Left kidney (tissue), 2 donors: ENCODE measurements around the gene PIP5K1C. TPM values are rescaled to one million over a fixed set of nuclear protein-coding genes. Genes with fewer than 3 reads are reported as not detected.

ENCODE experiments used
- DNase-seq: peaks from one replicate; pipeline ENCODE4 v3.0.0-alpha.2; 2013
- polyA plus RNA-seq: library from polyadenylated mRNA; unstranded; fragments of 120-200 nt; gene quantifications from one replicate; pipeline ENCODE4 v1.2.1, GENCODE V29; 2013; ENCODE audit not compliant: insufficient read length

Gene PIP5K1C
- polyA plus RNA-seq, 1 donor, result 21.1 TPM

DNA sequence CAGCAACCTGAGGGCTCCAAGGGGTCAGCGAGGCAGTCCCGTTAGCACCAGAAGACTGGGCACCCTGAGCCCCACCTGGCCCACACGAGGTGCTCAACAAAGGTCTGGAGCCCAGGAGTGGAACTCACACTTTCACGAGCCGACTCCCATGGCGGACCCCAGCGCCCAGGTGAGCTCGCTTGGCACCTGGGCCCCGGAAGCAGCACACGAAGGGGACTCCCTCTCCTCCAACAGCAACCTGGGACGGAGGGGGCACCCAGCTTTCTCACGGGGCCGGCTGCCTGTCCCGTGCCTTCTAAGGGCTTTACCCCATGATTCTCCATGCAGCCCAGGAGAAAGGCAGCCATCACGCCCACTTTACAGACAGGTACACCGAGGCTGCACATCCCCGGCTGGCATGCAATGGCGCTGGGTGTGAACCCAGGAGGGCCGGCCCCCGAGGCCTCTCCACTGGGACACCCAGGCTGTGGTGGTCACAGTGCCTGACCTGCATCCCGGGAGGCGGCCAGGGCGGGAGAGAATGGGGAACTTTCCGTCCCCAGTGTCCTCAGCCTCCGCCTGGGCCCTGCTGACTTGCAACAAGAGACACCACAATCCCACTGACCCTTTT, 5.0 kb downstream of the PIP5K1C start:
- no peak for DNase-seq

DNA sequence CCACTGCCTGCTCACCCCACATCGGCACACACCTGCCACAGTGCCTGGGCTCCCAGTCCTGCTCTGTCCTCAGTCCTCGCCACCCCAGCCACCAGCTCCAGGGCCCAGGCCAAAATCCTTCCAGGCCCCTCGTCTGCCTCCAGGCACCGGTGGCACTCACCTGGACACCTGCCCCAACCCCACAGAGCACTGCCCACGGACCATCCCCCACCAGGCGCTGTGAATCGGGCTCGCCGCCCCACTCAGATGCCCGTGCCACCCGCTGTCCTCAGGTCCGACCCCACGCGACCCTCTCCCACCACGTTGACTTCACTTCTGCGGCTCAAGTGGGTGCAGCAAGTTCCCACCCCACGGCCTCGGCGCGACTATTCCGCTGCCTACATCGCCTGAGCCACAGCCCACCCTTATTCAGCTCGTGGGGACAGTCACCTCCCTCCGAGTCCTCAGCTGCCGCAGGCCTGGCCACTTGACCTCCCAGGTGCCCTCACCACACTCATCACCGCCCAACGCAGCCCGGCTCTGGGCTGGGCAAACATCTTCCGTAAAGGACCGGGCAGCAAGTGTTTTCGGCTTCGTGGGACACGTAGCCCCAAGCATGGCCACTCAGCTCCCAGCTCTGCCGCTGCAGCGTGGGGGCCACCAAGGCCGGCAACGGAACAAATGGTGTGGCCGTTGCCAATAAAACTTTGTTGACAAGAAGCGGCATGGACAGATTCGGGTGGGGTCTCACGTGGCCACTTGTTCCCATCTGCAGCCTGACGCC, 5.7 kb downstream of the PIP5K1C start:
- no peak for DNase-seq

DNA sequence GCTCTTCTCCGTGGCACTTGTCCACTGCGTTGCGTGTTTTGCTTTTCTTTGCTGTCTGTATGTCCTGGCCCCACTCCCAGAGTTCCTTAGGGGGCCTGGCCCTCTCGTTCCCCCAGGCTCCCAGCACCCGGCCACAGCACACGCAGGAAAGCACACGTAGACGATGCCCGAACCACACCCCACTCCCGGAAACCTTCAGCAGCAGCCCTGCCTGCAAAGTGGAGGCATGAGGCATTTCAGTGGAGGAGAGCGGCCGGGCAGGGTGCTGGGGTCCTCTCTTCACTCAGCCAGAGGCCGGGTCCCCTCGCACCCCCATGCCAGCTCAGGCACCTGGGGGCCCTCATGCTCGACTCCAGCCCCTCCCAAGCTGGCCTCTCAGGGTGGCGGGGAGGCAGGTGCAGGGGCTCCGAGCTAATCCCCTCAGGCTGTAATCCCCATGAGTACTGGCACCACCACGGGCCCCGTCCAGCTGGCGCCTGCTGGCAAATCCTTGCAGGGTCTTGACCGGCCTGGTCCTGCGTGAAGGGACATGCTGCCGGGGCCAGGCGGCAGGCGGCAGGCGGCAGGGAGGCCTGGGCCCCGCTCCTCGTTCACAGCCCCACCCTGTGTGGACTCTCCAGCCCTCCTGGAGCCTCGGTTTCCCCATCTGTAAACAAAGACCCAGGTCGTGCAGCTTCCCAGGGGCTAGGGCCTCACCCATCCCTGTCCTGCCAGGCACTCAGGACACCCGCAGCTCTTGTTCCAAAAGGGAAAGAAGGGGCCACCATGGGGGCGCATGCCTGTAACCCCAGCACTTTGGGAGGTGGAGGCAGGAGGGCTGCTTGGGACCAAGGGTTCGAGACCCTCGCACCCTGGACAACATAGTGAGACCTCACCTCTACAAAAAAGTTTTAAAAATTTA, 7.0 kb downstream of the PIP5K1C start:
- no peak for DNase-seq

DNA sequence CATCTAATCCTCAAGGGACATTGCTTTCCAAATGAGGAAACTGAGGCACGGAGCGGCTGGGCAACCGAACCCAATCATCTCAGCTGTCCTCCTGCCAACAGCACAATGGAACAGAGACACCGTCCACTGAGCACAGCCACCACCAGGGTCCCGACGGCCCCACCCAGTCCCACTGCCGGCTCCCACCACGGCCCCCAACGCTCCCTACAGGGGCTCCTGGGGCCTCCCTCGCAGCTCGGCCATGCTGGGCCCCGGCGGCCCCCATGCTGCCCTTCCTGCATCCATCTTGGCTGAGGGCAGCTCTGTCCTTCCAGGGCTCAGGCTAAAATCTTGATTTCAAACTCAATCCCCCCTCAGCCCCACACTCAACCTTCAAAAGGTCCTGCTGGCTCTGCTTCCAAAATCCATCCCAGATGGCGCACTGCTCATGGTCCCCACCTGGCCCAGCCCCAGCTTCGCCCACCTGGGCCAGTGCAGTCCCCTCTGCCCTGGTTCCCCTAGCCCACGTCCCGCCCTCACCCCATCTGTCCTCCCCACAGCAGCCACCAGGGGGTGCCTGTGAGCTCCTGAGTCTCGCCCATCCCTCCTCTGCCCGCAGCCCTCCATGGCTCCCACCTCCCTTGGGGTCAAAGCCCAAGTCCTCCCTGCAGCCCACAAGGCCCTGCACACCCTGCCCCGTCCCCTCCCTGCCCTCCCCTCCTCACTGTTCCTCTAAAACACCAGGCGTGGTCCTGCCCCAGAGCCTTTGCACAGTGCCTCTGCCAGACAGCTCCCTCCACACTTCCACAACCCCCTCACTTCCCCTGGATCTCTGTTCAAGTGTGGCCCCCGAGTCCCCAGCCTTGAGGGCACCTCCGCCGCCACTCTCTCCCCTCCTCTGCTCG, 7.9 kb downstream of the PIP5K1C start:
- DNase-seq, result no peak

DNA sequence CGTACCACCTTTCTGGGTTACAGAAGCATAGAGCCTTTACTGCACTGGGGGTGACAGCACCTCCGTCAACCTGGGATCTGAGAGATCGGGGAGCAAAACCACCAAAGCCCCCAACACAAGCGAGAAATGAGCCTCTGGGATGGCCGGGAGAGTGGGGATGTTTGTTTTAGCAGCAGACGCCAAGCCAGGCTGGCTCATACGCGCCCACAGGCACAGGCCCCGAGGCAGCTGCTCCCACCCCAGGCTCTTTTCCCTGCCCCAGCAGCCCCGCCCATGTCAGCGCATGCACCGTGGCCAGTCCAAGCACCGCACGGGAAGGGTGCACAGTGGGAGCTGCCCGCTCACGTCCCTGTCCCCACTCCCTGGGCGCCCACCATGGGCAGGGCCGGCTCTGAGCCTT, 8.5 kb downstream of the PIP5K1C start:
- no peak for DNase-seq

DNA sequence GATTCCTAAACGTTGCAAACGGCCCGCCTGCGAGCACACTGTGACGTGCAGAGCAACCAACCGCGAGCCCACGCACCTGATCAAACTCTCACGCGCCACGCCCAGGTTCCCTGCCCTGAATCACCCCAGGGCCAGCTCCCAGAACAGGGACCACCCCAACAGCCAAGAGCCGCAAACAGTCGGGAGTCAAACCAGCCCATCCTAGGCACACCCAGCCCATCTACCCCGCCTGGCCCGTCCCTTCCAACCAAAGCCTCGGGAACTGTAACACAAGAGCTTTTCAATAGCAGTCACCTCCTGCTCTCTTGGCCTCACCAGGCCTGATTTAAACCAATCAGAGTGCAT, 8.9 kb downstream of the PIP5K1C start:
- DNase-seq, result no peak

DNA sequence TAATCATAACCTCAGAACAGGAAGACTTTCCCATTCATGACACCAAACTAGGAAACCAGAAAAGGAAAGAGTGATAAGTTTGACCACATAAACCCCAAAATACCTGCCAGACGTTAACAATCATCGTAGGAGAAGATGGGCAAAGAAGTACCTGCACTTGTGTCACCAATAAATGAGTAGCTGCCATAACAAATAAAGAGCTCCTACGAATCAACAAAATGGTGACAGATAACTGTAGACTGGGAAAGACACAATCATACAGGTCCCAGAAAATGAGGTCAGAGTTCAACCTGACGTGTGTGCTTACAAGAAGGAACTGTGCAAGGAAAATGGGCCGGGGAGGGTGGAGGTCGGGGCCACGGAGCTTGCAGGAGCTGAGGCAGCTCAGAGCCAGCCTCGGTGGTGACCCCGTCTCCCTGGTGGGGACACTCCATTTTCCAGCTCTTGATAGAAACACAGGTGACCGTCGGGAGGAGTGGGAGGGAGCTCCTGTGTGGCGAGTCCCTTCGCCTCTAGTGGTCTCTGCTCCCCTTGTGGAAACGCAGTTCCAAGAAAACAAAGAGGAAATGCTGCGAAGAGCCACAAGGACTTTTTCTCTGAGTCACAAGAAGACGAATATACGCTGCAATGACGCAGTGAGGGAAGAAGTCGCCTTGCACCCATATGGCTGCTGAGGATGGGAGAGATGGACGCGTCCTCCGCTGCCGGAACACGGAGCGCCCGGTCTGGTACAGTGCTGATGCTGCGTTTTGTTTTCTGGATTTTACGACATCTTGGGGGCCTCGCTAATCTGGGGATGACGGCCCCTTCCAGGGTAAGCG, 9.5 kb downstream of the PIP5K1C start:
- no peak for DNase-seq

DNA sequence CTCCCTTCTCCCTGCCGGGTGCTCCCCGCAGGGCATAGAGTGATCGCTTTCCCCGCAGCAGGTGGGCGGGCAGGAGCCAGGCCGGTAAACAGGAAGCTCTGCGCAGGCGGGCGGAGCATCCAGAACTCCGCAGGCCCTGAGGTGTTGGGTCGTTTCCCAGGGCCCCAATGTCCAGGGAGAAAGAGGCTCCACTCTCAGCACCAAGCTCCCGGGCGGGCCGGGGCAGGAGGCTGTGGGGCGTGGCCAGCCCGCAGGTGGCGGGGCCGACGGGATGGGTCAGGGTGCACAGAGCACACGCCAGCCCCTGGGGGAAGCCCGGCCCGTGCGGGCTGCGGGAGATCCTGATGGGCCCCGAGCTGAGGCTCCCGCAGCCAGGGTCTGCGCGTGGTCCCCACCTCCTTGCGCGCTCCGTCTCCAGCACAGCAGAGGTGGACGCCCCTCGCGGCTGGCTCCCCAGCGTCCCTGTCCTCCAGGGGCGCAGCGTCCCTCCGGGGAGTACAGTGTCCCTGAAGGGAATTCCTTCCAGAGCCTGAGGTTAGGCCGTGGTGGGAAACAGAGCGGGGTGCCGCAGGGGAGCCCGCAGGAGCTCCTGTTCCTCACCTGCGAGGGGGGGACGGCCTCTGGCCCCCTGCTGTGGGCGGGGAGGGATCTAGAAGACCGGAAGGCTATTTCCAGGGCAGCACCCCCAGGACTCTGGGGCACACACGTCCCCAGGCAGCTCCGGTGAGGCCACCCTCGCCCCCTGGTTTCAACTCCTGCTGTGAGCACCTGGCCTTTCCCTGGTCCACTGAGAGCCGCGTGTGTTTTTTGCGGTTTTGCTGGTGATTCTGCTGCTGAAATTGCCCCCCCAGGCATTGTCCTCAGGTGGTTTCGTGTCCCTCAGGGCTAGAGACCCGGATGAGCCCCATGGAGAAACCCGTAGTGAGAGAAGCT, 12.2 kb downstream of the PIP5K1C start:
- DNase-seq, result no peak

DNA sequence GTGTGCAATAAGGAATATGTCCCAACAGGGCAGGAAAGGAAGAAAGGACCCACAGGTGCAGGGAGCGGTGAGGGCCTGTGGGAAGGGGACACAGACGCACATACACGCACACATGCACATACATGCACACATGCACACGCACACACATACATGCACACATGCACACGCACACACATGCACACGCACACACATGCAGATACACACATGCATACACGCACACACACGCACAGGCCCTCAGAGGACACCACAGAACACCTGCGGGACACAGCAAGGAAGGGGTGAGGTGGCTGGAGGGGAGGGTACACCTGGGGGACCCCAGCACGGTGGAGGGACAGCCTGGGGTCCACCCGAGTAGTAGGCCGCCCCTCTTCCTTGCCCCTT, 12.9 kb downstream of the PIP5K1C start:
- no peak for DNase-seq

DNA sequence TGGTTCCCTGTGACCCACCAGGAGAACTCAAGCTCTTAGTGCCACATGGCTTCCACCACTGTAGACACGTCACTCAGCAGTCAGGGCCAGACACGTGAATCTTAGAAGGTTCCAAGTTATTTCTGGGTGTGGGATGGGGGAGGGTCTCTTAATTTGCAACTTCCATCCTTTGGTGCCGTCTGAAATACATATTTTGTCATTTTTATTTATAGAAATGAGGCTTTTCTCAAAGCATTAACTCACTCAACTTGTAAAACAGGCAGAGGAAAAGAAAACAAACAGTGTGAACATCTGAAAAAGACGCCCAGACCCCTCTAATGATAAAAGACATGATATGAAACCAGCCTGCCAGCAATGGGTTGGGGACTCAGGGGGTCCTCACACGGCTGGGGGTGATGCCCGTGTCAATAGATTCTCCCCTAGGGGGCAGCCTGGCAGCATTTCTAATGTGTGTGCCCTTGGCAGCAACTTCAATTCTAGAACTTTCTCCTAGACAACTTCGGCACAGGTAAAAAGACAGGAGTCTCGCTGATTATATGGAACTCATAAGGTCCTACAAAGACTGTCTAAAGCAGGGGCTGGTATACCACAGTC, 15.4 kb downstream of the PIP5K1C start:
- DNase-seq, result no peak

DNA sequence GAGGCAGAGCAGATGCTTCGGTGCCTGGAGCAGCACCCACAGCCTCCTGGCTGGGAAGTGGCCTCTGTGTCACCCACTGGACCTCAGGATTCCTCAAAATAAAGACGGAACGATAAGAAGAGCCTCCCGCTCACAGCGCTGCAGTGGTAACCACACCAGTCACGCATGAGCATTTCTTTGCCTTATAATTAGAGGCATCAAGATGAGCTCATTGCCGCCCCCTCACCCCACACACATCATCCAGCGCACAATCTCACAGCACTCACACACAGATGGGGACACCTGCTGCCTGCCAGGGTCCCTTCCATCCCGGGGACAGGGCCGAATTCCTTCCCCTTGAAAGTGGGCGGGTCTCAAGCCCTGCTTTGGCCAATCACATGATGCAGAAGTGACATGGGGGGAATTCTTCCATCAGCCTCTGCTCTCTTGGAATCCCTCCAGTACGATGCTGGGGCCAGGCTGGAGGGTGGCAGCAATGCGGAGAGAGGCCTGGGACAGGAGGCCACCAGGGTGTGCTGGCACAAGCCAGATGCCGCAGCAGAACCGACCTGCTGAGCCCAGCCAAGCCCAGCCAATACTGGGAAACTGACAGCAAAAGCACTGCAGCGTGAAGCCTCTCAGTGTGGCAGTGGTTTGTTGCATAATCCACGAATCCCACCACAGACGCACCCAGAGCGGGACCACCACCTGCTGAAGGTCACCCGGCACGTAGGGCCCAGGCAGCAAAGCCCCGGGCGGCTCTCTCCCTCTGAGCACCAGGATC, 16.0 kb downstream of the PIP5K1C start:
- no peak for DNase-seq

DNA sequence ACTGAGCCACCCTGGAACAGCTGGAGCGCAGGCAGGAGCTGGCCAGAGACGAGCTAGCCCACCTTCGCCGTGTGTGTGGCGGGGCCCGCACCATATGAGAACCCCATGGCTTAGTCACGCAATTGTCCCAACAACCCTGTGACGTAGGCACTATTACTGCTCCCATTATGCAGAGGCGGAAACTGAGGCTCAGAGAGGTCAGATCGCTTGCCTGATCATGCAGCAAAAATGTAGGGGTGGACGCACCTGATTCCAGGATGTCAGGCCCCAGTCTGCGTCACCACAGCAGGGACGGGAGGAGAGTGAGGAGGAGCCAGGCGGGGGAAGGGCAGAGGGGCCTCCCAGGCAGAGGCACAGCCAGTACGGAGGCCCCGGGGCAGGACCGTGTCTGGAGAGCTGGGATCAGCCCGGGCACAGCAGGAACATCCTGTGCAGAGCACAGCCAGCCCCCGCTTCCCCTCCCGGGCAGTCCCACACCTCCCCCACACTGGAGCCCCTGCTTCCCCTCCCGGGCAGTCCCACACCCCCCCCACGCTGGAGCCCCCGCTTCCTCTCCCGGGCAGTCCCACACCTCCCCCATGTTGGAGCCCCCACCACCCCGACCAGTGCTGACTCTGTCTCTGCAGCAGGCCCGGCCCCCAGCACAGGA, 16.7 kb downstream of the PIP5K1C start:
- no peak for DNase-seq

DNA sequence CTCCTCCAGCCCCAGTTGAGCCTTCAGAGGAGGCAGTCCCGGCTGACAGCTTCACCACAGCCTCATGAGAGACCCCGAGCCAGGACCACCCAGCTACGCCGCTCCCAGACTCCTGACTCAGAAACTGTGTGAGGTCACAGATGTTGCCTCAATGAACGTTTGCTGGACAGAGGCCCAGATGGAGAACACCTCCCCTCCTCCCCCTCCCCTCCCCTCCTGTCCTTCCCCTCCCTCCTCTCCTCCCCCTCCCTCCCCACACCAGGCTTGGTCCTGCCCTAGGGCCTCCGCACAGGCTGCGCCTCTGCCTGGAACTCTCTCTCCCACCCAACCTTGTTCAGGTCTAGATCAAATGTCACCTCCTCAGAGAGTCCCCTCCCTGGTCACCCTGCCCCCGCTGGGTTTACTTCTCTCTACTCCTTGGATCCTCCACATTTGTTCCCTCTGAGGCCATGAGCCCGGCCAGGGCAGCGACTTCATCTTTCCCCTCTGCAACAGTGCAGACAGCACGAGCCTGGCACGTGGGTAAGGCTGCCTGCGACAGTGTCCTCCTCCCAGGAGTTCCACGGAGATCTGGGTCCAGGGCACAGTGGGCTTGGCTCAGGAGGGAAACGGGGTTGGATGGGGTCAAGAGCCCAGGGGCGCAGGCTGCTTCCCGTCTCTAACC, 17.4 kb downstream of the PIP5K1C start:
- no peak for DNase-seq

DNA sequence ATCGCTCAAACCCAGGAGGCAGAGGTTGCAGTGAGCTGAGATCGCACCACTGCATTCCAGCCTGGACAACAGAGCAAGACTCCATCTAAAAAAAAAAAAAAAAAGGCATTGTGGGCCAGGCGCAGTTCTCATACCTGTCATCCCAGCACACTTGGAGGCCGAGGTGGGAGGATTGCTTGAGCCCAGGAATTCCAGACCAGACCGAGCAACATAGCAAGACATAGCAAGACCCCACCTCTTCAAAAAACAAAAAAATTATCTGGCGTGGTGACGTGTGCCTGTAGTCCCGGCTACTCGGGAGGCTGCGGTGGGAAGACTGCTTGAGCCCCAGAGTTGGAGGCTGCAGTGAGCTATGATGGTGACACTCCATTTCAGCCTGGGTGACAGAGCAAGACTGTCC, 18.0 kb downstream of the PIP5K1C start:
- DNase-seq, result no peak

DNA sequence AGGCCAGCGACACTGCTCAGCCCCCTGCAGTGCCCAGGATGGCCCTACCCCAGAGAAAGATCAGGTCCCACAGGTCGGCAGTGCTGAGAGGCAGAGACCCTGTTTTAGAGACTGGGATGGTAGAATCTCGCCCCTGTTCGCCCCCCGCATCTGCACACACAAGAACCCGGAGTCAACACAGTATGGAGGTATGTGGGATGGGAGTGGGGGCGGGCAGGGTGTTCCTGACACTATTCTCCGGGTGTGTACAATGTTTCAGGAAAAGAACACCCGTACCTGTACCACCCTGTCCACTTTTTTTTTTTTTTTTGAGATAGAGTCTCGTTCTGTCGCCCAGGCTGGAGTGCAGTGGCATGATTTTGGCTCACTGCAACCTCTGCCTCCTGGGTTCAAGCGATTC, 19.3 kb downstream of the PIP5K1C start:
- no peak for DNase-seq

DNA sequence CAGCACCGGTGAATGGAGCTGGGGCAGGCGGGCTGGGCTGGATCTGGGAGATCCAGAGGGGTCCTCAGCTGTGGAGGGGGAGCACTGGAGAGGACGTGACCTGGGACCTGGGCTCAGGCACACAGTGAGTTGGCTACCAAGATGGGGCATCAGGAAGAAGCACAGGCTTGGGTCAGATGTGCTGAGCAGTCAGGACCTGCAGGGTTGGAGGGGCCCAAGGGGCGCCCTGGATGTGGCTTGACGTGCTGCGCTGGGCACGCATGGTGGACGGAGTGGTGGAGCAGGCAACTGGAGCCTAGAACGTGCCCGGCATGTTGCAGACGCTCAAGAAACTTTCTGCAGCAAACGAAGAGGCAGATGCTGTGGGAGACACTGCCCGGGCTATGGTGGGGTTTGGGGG, 20.7 kb downstream of the PIP5K1C start:
- DNase-seq, result no peak

DNA sequence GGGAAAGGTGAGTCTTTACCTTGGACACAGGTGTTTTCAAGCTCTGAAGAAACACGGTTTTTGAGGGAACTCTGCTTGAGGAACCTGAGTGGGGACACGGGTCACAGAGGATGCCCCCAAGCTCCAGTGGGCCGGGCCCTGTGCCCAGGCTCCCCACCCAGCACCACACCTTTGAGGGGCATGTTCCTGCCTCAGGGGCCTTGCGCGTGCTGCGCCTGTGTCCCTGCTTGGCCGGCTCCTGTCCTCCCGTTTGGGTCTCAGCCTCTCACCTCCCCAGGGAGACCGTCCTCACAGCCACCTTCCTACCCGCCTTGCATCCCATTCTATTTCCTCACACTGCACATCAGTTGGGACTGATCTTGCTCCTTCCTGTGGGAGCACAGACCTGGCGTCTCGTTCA, 21.1 kb downstream of the PIP5K1C start:
- no peak for DNase-seq

DNA sequence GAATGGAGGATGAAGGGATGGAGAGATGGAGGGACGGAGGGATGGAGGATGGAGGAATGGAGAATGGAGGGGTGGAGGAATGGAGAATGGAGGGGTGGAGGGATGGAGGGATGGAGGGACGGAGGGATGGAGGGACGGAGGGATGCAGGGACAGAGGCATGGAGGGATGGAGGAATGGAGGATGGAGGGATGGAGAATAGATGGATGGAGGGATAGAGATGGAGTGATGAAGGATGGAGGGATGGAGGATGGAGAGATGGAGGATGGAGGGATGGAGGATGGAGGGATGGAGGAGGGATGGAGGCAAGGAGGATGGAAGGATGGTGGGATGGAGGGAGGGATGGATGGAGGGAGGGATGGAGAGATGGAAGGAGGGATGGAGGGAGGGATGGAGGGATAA, 22.1 kb downstream of the PIP5K1C start:
- no peak for DNase-seq
